Measurements from ENCODE around the gene VASH1. TPM values are rescaled to one million over a fixed set of nuclear protein-coding genes. Genes with fewer than 3 reads are reported as not detected.
"Not testable (repeated sequence)": the region's sequence is repeated elsewhere in the genome, so short reads cannot be mapped to it uniquely, and the experiment has no call there.

VASH1 gene
- total RNA-seq, 2 donors from 2014 or later: 10.3 to 19.8 TPM

DNA sequence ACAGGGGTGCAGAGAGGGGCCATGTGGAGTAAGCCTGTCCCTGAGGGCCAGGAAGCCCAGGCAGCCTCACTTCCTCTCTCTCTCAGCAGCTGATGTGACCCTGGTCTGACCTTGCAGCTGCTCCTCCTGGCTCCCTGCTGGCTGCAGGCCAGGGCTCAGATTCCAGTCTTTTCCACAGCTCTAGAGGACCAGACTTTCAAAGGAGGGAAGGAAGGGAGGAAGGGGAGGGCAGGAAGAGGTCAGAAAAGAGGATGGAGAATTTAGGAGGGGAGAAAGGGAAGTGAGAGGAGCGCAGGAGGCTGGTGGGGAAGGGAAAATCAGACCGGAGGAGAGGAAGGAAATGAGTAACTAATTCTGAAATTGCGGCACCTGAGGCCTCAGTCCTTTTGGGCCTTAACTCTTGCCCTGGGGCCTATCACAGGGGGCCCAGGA lies 40.9 kb upstream of the VASH1 start:
- DNase-seq: peak; percentile 73
- peak overlapping the region; percentile 3 for H3K27ac Mint-ChIP-seq
- H3K9me3 Mint-ChIP-seq: no peaks in the 10 kb centered on the region
- peaks cover 5% of the 10 kb centered on the region for H3K27me3 Mint-ChIP-seq (ENCODE audit: insufficient read depth)
- Histone ChIP-seq H3K9ac (ENCODE audit: extremely low read depth, low read length, poor library complexity, severe bottlenecking) (no peak overlapping the region), H3K9me3 (ENCODE audit: control insufficient read depth, low read length) (no peaks in the 10 kb centered on the region), H3K27ac (ENCODE audit: low read depth, low read length) (no peak overlapping the region), H3K27me3 (ENCODE audit: control insufficient read depth, insufficient read depth, low read length, poor library complexity, severe bottlenecking) (no peaks in the 10 kb centered on the region), H3K36me3 (ENCODE audit: control insufficient read depth, insufficient read depth, low read length) (no peaks in the 10 kb centered on the region), H3K4me3 (ENCODE audit: low read length) (no peak overlapping the region), H3K4me1 (ENCODE audit: control insufficient read depth, insufficient read depth, low read length) (no peaks in the 10 kb centered on the region)
- H3K36me3 Mint-ChIP-seq (ENCODE audit: low read depth): no peaks in the 10 kb centered on the region
- H3K4me3 Mint-ChIP-seq: no peak overlapping the region
- WGBS, 2 experiments (ENCODE audit: insufficient coverage in 1 of 2, insufficient read length in 1 of 2): 68 to 86% methylated on average over 3 of the region's 3 CpGs
- TF ChIP-seq, protein P1, sequence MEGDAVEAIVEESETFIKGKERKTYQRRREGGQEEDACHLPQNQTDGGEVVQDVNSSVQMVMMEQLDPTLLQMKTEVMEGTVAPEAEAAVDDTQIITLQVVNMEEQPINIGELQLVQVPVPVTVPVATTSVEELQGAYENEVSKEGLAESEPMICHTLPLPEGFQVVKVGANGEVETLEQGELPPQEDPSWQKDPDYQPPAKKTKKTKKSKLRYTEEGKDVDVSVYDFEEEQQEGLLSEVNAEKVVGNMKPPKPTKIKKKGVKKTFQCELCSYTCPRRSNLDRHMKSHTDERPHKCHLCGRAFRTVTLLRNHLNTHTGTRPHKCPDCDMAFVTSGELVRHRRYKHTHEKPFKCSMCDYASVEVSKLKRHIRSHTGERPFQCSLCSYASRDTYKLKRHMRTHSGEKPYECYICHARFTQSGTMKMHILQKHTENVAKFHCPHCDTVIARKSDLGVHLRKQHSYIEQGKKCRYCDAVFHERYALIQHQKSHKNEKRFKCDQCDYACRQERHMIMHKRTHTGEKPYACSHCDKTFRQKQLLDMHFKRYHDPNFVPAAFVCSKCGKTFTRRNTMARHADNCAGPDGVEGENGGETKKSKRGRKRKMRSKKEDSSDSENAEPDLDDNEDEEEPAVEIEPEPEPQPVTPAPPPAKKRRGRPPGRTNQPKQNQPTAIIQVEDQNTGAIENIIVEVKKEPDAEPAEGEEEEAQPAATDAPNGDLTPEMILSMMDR (conservative IDR thresholded peaks at IDR 0.05): no peak
- H3K4me1 Mint-ChIP-seq: peaks cover 4% of the 10 kb centered on the region

DNA sequence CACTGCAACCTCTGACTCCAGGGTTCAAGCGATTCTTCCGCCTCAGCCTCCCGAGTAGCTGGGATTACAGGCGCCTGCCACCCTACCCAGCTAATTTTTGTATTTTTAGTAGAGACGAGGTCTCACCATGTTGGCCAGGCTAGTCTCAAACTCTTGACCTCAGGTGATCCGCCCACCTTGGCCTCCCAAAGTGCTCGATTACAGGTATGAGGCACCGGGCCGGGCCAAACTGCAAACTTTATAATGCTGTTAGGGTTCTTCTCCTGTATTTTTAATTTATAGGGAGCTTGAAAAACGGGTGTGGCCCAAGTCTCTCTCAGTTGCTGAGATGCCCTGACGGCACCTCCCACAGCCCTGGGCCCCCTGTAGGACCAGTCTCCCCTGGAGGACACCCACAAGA lies 39.8 kb upstream of the VASH1 start:
- H3K27me3 Mint-ChIP-seq (ENCODE audit: insufficient read depth); H3K9ac ChIP-seq (ENCODE audit: extremely low read depth, low read length, poor library complexity, severe bottlenecking); H3K9me3 ChIP-seq (ENCODE audit: control insufficient read depth, low read length); H3K4me3 Mint-ChIP-seq; H3K36me3 ChIP-seq (ENCODE audit: control insufficient read depth, insufficient read depth, low read length); H3K4me3 ChIP-seq (ENCODE audit: low read length); H3K4me1 ChIP-seq (ENCODE audit: control insufficient read depth, insufficient read depth, low read length); H3K27ac ChIP-seq (ENCODE audit: low read depth, low read length); H3K27ac Mint-ChIP-seq; H3K27me3 ChIP-seq (ENCODE audit: control insufficient read depth, insufficient read depth, low read length, poor library complexity, severe bottlenecking); H3K9me3 Mint-ChIP-seq; DNase-seq; H3K36me3 Mint-ChIP-seq (ENCODE audit: low read depth); H3K4me1 Mint-ChIP-seq: not testable (repeated sequence)
- WGBS, 2 experiments (ENCODE audit: insufficient coverage in 1 of 2, insufficient read length in 1 of 2): 92 to 93% methylated on average over 9 to 11 of the region's 11 CpGs

DNA sequence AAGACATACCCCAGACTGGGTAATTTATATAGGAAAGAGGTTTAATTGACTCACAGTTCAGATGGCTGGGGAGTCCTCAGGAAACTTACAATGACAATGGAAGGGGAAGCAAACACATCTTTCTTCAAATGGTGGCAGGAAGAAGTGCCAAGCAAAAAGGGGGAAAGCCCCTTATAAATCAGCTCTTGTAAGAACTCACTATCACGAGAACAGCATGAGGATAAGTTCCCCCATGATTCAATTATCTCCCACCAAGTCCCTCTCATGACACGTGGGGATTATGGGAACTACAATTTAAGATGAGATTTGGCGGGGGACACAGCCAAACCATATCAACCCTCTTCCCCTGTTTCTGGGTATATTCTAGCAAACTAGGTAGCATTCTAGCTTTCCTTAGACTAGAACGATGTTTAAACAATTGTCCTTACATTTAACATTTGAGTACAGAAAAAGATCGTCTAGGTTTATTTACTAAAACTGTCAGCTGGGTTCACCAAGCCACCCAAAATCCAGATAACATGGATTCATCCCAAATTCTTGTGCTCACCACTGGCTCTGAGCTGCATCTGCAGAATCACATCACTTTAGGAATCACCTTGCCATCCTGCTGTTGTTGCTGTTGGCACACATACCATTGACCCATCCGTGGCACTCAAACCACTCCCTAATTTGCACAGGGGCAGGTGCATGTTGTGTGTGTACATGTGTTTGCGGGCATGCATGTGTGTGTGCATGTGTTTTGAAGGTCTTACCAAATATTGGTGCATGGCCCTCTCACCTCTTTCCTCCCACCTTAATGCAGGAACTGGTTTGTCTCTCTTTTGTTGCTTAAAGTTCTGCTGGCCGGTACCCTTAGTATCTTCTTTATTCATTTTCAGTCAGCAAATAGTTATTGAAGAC lies 36.4 kb upstream of the VASH1 start:
- Histone ChIP-seq H3K4me3 (ENCODE audit: low read length) (no peak overlapping the region), H3K4me1 (ENCODE audit: control insufficient read depth, insufficient read depth, low read length) (no peaks in the 10 kb centered on the region), H3K27me3 (ENCODE audit: control insufficient read depth, insufficient read depth, low read length, poor library complexity, severe bottlenecking) (no peaks in the 10 kb centered on the region), H3K36me3 (ENCODE audit: control insufficient read depth, insufficient read depth, low read length) (no peaks in the 10 kb centered on the region), H3K27ac (ENCODE audit: low read depth, low read length) (no peak overlapping the region), H3K9ac (ENCODE audit: extremely low read depth, low read length, poor library complexity, severe bottlenecking) (no peak overlapping the region), H3K9me3 (ENCODE audit: control insufficient read depth, low read length) (no peaks in the 10 kb centered on the region)
- Mint-ChIP-seq H3K9me3 (no peaks in the 10 kb centered on the region), H3K4me3 (no peak overlapping the region), H3K27ac (no peak overlapping the region), H3K36me3 (ENCODE audit: low read depth) (no peaks in the 10 kb centered on the region), H3K27me3 (ENCODE audit: insufficient read depth) (no peaks in the 10 kb centered on the region), H3K4me1 (peaks cover 4% of the 10 kb centered on the region)
- peak; percentile 28 for DNase-seq
- 70 to 80% methylated on average over 4 to 7 of the region's 8 CpGs for WGBS, 2 experiments (ENCODE audit: insufficient coverage in 1 of 2, insufficient read length in 1 of 2)
- TF ChIP-seq, protein P1 (conservative IDR thresholded peaks at IDR 0.05): no peak
